Skin of body (tissue), 2 donors: ENCODE results near the gene RBP3. TPM values are rescaled to one million over a fixed set of nuclear protein-coding genes. Genes with fewer than 3 reads are reported as not detected.

Experiments used
- DNase-seq: peaks from one replicate; lab custom pipeline; 2025; lab: John Stamatoyannopoulos, UW
- total RNA-seq: library from RNA; depleted of rRNA; stranded (reverse); fragments of >200 nt; gene quantifications from one replicate; pipeline ENCODE4 v1.2.3, GENCODE V29; 2014

The RBP3 gene
- total RNA-seq, 1 donor from 2014 or later: not detected

GRCh38 chr10:47357131-47357582, 9.0 kb downstream of the RBP3 start:
- DNase-seq: no peak

- no peak for DNase-seq
Measured at GRCh38 chr10:47357911-47358310, 9.7 kb downstream of the RBP3 start.

- DNase-seq: no peak
Measured at GRCh38 chr10:47358457-47358856, 10.3 kb downstream of the RBP3 start.

- no peak for DNase-seq
Measured at GRCh38 chr10:47359101-47359500, 10.9 kb downstream of the RBP3 start.

- DNase-seq: no peak
Measured at GRCh38 chr10:47359626-47360418, 11.7 kb downstream of the RBP3 start.

- no peak for DNase-seq
Measured at GRCh38 chr10:47360419-47361040, 12.4 kb downstream of the RBP3 start.

GRCh38 chr10:47361293-47361692, 13.1 kb downstream of the RBP3 start:
- DNase-seq: no peak

GRCh38 chr10:47362199-47362598, 14.0 kb downstream of the RBP3 start:
- DNase-seq: no peak

- no peak for DNase-seq
Measured at GRCh38 chr10:47363781-47364180, 15.6 kb downstream of the RBP3 start.

- no peak for DNase-seq
Measured at GRCh38 chr10:47364366-47364765, 16.2 kb downstream of the RBP3 start.

GRCh38 chr10:47364911-47365310, 16.7 kb downstream of the RBP3 start:
- no peak for DNase-seq

GRCh38 chr10:47365431-47366180, 17.4 kb downstream of the RBP3 start:
- no peak for DNase-seq

- DNase-seq: no peak
Measured at GRCh38 chr10:47366181-47366631, 18.0 kb downstream of the RBP3 start.

GRCh38 chr10:47366731-47367460, 18.7 kb downstream of the RBP3 start:
- DNase-seq: no peak

GRCh38 chr10:47367646-47368045, 19.5 kb downstream of the RBP3 start:
- DNase-seq: no peak

- no peak for DNase-seq
Measured at GRCh38 chr10:47368431-47369180, 20.4 kb downstream of the RBP3 start.

- no peak for DNase-seq
Measured at GRCh38 chr10:47369251-47369894, 21.2 kb downstream of the RBP3 start.

GRCh38 chr10:47370015-47370767, 22.0 kb downstream of the RBP3 start:
- DNase-seq: no peak

- DNase-seq: no peak
Measured at GRCh38 chr10:47370878-47371277, 22.7 kb downstream of the RBP3 start.
